ENCODE measurements around the gene PNMA6A.
A peak's percentile ranks its signal among the peaks of the same experiment; 100 is the strongest.
"Not testable (repeated sequence)": the region's sequence is repeated elsewhere in the genome, so short reads cannot be mapped to it uniquely, and the experiment has no call there.

PNMA6A gene

GRCh38 chrX:153071909-153072583, at the start of gene PNMA6A:
Gene PNMA6A (plus strand): TSS chrX:153072454. CDS start chrX:153073063, 609 bp downstream.
- H3K27ac ChIP-seq = not testable (repeated sequence)

- not testable (repeated sequence) for H3K27ac ChIP-seq
Observed at GRCh38 chrX:153026501-153026900, 45.8 kb upstream of the PNMA6A start.

- not testable (repeated sequence) for H3K27ac ChIP-seq
Observed at GRCh38 chrX:153028487-153028886, 43.8 kb upstream of the PNMA6A start.

- H3K27ac ChIP-seq = no peak overlapping the region
- TF ChIP-seq CTCF (conservative IDR thresholded peaks at IDR 0.05) (no peak), ZFX (IDR thresholded peaks at IDR 0.05) (no peak)
Observed at GRCh38 chrX:153029162-153029561, 43.1 kb upstream of the PNMA6A start.

GRCh38 chrX:153029875-153030274, 42.4 kb upstream of the PNMA6A start:
- TF ChIP-seq ZFX (IDR thresholded peaks at IDR 0.05) (no peak), CTCF (conservative IDR thresholded peaks at IDR 0.05) (no peak)
- no peak overlapping the region for H3K27ac ChIP-seq

GRCh38 chrX:153030801-153031200, 41.5 kb upstream of the PNMA6A start:
- no peak overlapping the region for H3K27ac ChIP-seq
- no peak for TF ChIP-seq ZFX (IDR thresholded peaks at IDR 0.05)
- no peak for TF ChIP-seq CTCF (conservative IDR thresholded peaks at IDR 0.05)

- H3K27ac ChIP-seq = peak overlapping the region; percentile 12; the same call in 1 of the 2 replicates
- TF ChIP-seq ZFX (IDR thresholded peaks at IDR 0.05) = no peak
- TF ChIP-seq CTCF (conservative IDR thresholded peaks at IDR 0.05) = peak; percentile 87
Observed at GRCh38 chrX:153032397-153033118, 39.7 kb upstream of the PNMA6A start.

GRCh38 chrX:153049093-153049492, 23.2 kb upstream of the PNMA6A start:
- TF ChIP-seq CTCF (conservative IDR thresholded peaks at IDR 0.05) = no peak
- no peak for TF ChIP-seq ZFX (IDR thresholded peaks at IDR 0.05)
- H3K27ac ChIP-seq = no peak overlapping the region

GRCh38 chrX:153052534-153052933, 19.7 kb upstream of the PNMA6A start:
- H3K27ac ChIP-seq = no peak overlapping the region
- TF ChIP-seq CTCF (conservative IDR thresholded peaks at IDR 0.05) (no peak; the same call in 1 of the 2 replicates), ZFX (IDR thresholded peaks at IDR 0.05) (no peak)

Data from C4-2B (cell line).